ENCODE results near the gene ADAMTSL3.
"Not testable (repeated sequence)": the region's sequence is repeated elsewhere in the genome, so short reads cannot be mapped to it uniquely, and the experiment has no call there.

The ADAMTSL3 gene

DNA sequence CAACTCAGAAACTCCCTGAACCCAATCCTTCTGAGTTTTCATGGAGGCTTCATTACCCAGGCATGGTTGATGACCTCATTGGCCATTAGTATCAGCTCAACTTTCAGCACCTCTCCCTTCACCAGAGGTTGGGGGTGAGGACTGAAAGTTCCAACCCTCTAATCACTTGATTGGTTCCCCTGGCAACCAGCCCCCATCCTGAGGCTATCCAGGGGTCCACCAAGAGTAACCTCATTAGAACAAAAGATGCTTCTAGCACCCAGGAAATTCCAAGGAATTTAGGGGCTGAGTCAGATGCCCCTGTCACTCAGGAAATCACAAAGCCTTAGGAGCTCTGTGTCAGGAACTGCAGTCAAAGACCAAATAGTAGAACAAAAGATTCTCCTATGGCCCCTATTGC lies 43.8 kb downstream of the ADAMTSL3 start:
- no peak for DNase-seq (ENCODE audit: low read depth in 2 of 3, low spot score in 2 of 3)

DNA sequence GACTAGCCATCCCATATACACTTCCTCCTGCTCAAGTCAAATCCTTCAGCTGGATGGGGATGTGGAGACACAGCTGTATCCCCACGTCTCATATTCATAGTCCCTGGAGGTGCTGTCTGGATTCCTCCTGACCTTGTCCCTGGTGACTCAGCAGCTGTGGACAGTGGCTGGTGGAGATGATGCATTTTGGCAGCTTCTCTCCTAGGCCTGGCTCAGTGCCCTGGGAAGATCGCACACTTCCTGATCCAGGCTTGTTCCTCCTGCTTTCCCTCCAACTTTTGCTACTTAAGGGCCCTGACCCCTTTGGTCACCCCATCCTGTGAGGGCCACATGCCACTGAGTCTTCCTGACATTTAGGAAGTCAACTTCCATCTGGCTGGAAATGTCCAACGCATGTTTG lies 44.4 kb downstream of the ADAMTSL3 start:
- DNase-seq (ENCODE audit: low read depth in 2 of 3, low spot score in 2 of 3), result no peak

DNA sequence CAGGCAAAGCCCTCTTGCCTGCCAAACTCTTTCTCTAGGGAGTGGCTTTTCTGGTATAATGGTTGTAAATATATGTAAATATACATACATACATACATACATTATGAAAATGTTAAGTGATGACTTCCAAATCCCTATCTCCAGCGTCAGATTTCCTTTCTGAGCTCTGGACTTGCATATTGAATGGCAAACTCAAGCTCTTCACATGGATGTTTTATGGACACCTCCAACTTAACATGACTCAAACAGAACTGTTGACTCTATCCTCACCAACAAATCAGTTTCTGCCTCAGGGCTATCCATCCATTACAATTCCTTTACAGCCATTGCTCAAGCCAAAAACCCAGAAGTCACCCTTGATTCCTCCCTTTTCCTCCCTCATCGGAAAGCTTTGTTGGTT lies 45.1 kb downstream of the ADAMTSL3 start:
- DNase-seq (ENCODE audit: low read depth in 2 of 3, low spot score in 2 of 3), result no peak

DNA sequence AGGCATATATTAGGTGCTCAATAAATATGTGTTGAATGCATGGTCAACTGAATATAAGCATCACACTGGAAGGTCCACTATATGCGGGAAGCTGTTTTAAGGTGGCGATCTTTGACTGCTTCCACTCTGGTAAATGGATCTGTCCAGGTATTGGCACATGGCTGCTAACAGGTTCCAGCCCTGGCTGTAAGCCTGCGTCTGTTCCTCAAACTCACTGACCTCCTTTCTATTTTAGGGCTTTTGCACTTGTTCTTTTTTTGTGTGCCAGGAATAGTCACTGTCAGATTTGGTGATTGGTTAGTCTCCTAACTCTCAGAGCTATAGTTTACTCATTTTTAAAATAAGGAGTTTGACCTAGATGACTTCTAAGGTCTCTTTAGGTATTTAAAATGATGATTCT lies 46.2 kb downstream of the ADAMTSL3 start:
- DNase-seq (ENCODE audit: low read depth in 2 of 3, low spot score in 2 of 3), result no peak

DNA sequence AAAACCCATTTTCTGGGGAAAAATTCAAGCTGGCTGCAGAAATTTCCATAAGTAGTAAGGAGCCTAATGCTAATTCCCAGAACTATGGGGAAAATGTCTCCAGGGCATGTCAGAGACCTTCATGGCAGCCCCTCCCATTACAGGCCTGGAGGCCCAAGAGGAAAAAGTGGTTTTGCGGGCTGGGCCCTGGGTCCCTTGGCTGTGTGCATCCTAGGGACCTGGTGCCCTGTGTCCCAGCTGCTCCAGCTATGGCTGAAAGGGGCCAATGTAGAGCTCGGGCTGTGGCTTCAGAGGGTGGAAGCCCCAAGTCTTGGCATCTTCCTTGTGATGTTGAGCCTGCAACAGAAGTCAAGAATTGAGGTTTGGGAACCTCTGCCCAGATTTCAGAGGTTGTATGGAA lies 48.4 kb downstream of the ADAMTSL3 start:
- not testable (repeated sequence) for DNase-seq (ENCODE audit: low read depth in 2 of 3, low spot score in 2 of 3)

DNA sequence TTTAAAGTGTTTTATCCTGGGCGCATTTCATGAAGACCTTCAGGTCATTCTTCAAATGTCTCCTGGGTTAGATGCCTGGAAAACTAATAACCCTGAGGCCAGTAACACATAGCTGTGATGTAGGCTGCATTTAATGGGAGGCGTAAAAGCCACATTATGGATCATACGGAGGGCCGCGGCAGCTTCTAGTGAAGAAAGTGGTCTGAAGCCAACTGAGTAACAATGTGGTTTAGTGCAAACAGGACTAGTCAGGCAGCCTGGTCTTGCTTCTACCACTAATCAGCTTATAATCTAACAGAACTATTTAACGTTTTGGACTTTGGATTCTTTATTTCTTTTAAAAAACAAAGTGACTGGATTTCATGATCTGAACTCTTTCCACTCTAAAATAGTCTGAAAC lies 54.4 kb downstream of the ADAMTSL3 start:
- DNase-seq (ENCODE audit: low read depth in 2 of 3, low spot score in 2 of 3), result no peak

DNA sequence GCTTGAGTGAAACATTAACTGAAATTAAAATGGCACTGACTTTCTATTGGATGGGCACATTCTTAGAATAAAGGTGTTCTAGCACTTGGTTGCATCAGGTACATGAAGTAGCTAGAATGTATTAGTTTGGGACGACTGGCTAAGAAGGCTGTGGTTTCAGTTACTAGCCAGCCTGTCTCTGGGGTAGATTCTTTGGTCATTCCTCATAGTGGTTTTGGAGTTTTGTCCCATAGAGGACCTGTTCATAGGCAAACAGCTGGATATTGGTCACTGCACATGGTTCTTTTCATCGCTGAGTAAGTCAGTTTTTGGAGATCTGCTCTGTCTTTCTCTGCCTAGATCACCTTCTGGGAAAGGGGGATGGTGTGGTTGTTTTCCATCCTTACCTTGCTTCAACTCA lies 55.3 kb downstream of the ADAMTSL3 start:
- DNase-seq (ENCODE audit: low read depth in 2 of 3, low spot score in 2 of 3), result no peak

DNA sequence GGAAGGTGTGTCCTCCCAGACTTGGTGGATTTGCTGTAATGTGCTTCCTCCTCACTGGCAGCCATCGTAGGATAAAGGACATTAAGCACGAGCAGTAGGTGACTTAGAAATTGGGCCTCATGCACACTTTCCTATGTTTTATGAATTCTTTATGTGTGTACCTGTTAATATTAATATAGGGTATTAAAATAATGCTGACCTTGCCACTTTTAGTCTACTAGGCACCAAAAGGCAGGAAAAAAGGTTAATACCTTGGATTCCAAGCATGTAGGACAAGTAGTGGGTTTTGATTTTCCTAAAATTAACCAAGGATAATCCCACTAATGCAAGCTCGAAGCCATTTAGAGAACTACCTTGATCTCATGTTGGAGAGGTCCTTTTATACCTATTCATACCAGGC lies 55.9 kb downstream of the ADAMTSL3 start:
- no peak for DNase-seq (ENCODE audit: low read depth in 2 of 3, low spot score in 2 of 3)

DNA sequence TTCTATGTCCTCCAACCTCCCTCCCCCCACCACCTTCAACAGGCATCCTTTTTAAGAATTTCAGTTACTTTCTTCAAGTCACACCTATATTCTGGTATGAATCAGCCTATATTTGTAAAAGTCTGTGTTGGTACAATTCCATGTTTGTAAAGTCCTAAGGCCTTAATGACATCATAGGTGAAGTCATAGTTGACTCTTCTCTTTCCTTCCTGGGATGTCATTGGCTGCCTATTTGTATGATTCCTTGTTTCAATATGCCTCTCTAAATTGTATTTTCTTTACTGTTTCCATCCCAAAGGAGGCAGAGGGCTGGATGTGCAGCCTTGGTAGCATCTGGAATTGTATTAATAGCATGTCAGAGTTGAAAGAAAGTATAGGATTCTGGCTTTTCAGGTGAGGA lies 56.5 kb downstream of the ADAMTSL3 start:
- no peak for DNase-seq (ENCODE audit: low read depth in 2 of 3, low spot score in 2 of 3)

DNA sequence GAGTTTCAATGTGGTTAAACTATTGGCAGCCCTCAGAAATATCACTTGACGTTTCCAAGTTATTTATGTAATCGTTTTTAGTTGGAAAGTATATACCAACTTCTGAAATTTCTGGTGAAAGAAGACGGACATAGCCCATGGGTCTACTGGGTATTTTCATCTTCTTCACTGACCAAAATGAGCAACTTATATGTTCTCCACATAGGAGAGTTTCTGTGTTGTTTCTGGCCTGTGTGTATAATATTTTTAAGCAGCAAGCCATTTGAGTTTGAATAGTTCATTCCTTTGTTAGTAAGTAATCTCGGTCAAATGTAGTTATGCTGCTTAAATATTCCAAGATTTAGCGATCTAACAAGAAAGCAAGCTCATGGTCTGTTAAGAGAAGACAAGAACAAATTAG lies 57.3 kb downstream of the ADAMTSL3 start:
- no peak for DNase-seq (ENCODE audit: low read depth in 2 of 3, low spot score in 2 of 3)

DNA sequence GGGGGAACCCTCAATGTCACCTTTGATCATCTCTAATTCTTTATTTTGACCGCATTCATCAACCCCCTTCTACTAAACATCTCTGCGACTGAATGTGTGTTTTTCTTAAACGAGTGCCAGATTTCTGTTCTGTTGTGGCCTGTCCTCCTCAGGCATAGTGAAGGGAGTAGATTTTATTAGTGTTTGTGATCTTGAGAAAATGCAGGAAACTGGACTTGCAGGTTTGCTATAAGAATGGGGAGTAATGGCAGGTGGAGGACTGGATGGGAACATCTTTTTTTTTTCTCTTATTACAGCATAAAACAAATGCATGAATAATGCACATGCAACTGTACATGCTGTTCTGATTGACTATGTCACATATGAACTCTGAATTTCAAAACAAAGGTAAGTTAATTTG lies 59.3 kb downstream of the ADAMTSL3 start:
- DNase-seq (ENCODE audit: low read depth in 2 of 3, low spot score in 2 of 3), result no peak

DNA sequence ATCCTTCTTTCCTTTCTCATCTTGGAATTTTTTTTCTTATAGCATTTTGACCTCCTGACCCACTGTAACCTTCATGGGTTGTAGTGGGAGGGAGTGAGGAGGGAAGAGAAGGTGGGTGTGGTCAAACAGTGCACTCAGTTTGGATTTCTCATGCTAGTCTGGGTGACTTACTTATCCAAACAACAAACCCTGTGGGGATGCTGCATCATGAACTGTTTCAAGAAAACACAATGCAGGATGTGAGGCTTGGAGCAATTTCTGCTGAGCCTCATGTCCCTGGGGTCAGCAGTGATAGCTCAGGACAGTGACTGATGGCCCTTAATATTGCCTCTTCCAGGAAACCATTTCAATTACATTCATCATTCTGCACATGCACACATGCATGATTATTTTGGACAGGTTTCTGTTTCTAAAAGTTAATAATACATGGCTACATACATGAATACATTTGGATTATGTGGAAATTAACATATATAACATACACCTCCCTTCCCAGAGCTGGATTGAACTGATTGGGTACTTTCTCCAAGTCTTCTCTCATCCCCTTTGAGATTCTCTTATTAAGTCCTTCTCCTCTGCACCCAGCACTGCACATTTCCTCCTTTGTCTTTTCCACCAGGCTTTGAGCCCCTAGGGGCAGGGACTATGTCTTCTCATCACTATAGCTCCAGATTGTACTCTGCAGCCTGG lies 61.2 kb downstream of the ADAMTSL3 start:
- DNase-seq (ENCODE audit: low read depth in 2 of 3, low spot score in 2 of 3), result no peak

DNA sequence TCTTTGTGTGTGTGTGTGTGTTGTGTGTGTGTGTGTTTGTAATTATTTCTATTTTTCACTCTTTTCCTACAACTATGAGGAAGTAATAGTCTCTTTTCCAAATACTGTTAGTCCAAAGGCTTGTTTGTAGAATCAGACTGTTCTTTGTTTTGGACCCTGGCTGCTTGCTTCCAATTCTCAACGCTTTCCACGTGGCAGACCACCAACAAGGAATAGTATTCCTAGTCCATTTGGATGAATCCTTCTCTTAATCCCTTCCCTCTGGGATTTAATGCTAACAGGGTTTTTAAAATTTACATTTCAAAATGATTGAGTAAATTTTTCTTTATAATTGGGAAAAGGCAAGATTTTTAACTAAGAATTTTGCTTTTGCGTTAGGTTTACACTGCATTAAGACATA lies 62.7 kb downstream of the ADAMTSL3 start:
- no peak for DNase-seq (ENCODE audit: low read depth in 2 of 3, low spot score in 2 of 3)

DNA sequence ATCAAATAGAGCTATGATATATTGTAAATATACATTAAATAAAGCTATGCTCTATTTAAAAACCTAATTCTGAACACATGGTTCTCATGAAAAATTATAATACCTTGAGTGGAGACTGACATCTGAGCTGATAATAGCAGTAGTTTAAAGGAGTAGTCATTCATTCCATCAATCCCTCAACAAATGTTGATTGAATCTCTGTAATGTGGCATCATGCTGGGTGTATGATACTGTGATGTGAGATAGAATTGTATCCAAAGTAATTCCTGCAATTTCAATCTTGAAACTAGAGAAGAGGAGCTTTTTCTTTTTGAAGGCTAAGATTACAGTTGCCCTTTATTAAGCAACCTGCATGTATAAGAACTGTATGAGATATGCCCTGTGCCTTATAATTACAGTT lies 63.1 kb downstream of the ADAMTSL3 start:
- no peak for DNase-seq (ENCODE audit: low read depth in 2 of 3, low spot score in 2 of 3)

DNA sequence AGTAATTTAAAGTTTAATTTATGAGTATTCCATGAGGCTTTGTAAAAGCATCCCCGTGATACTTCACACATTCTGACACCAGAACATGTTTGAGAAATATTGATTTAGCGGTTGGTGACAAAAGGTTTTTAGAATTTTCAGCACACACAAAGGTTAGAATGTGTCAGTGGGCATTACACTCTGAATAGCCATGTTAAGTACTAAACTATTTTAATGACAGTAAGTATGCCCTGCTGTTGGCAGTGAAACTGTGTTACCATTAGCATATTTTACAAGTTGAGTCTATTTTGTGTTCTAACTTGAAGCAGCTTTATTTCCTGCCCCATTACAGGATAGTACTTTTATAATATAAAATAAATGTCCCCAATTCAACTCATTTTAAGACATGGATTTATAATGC lies 66.5 kb downstream of the ADAMTSL3 start:
- DNase-seq (ENCODE audit: low read depth in 2 of 3, low spot score in 2 of 3), result no peak

DNA sequence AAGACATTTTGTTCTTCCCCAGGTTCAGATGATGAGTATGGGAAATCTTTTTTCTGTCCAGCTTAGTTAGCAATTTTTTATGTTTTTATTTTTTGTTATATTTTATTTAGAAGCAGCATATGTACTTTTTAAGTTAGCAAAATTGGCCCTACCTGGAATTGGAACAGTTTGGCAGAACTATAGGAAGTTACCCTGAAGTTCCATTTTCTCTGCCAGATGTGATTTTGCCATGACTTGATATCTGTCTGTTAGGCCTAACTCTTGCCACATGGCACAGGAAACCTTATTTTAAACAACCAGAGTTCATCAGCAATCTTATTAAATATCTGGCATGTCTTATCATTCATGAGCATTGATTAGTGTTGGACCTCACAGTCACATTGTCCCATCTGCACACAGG lies 67.1 kb downstream of the ADAMTSL3 start:
- DNase-seq (ENCODE audit: low read depth in 2 of 3, low spot score in 2 of 3), result no peak

DNA sequence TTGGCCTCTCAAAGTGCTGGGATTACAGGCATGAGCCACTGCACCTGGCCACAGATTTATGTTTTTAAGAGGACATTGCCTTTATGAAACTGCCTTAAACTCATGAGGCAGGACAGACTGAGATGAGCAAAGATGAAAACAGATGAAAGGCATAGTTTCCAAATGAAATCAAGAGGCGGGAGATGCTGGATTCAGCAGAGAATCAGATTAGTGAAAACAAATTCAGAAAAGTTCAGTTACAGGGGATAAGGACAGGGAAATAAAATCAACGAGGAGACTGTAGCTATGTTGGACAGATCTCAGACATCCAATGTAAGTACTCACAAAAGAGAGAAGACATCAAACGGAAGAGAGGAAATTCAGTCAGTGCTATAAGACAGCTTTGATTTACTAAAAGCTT lies 68.1 kb downstream of the ADAMTSL3 start:
- no peak for DNase-seq (ENCODE audit: low read depth in 2 of 3, low spot score in 2 of 3)

DNA sequence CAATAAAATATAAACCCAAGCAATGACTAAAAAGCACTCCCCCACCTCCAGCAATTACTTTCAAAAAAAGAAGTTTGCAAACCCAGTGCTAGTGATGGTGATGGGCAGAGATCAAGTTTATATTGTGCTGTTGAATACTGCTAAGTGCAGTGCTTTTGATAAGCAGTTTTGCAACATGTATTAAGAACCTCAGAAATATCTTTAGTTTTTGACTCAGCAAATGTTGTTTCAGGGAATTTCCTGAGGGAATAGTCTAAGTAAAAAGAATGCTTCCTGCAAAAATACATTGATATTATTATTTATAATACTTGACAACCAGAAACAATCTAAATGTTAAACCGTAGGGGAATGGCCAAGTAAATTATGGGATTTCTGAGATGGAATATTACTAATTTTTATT lies 69.3 kb downstream of the ADAMTSL3 start:
- no peak for DNase-seq (ENCODE audit: low read depth in 2 of 3, low spot score in 2 of 3)

DNA sequence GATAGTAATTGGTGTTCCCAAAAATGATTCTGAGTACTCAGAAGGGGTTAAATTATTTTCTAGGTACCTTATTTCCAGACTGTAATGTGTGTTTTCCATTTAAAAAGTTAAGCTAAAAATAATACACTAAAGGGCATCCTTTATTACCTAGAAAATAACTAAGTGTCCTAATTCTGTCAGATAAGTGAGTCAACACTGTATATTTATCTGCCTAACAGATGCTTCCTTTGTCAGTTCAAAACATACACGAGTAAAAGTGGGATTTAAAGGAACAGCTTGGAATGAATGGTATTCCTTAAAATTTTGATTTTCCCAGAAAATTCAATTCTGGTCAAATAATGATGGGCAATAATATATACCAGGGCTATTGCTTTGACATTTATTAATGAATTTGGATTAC lies 78.3 kb downstream of the ADAMTSL3 start:
- DNase-seq (ENCODE audit: low read depth in 2 of 3, low spot score in 2 of 3), result no peak

DNA sequence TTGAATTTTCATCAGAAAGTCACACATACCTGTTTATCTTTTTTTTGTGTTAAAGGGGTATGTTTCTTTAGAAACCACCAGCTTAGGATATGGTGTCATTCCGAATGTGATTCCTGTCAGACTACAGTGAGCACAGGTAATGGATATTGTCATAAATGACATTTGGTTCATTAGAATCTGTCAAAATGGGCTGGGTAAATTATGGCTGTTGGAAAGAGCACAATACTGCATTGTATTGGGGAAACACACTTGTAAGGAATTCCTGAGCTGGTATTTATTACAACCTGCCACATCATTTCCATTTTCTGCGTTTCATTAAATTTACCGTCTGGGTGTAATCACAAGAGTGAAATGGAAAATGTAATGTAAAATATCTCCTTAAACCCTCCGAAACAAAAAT lies 78.8 kb downstream of the ADAMTSL3 start:
- no peak for DNase-seq (ENCODE audit: low read depth in 2 of 3, low spot score in 2 of 3)

DNA sequence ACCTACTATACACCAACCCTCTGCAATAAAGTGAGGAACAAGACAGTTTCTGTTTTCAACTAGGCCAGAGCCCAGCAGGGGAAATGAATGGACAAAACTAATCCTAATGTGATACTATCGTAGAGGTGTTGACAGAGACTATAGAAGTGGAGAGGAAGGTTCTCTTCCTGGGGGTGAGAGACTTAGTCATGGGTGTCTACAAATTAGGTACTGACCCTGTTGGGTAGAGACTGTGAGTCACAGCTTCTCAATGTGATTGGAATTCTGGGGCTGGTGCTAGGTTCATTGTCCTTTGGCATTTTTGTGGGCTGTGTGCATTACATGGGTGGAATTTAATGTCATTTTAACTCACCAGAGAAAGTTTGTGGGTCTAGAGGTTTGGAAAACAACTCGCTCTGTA lies 79.3 kb downstream of the ADAMTSL3 start:
- DNase-seq (ENCODE audit: low read depth in 2 of 3, low spot score in 2 of 3), result no peak

DNA sequence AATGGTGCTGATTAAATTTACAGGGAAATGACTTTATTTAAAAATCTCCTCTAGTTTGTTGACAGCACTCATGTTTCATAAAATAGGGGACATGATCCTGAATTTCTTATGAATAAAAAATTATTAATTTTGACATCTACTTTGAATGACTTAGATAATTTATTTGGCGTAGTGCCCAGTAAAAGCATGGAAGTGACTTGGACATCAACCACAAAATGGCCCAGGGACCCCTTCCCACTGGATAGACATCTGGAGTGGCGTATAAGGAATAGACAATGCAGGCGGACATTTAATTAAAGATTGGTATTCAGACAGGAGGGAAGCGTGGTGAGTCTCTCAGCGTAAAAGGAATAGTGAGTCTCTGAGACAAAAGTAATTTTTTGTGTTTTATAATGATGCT lies 79.8 kb downstream of the ADAMTSL3 start:
- no peak for DNase-seq (ENCODE audit: low read depth in 2 of 3, low spot score in 2 of 3)

DNA sequence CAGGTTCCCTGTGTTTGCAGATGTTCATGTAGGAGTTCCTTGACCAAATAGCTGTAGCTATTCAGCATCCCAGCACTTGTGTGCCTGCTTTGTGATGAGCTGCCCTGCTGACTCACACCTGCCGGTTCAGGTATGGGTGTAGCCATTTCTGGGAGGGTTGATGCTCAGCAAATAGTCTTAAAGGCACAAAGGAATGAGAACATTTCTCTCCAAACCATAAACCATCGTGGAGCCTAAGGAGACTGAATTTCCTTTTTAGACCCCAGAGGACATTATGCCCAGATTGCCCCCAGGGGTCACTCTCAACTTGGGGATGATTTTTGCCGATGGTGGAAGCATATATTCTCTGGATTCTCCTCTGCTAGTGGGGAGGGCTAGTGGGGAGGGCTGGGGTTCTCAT lies 80.6 kb downstream of the ADAMTSL3 start:
- no peak for DNase-seq (ENCODE audit: low read depth in 2 of 3, low spot score in 2 of 3)

DNA sequence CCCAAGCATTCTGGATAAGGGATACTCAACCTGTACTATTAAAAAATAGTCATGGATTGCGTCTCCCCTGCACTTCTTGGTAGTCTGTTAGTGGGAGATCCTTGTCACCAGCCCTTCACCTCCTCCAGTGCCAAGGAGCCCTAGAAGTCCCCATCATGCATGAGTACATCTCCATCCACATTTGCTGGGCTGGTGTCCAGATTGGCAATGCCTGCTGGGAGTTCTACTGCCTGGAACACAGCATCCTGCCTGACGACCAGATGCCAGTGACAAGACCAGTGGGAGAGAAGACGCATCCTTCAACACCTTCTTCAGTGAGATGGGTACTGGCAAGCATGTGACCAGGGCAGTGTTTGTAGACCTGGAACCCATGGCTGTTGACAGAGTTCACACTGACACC lies 85.7 kb downstream of the ADAMTSL3 start:
- DNase-seq (ENCODE audit: low read depth in 2 of 3, low spot score in 2 of 3), result no peak

Data from activated CD8-positive, alpha-beta memory T cell treated with anti-CD3 and anti-CD28 coated beads for 48 hours (primary cell).